Measurements from ENCODE around the gene HES4. TPM values are rescaled to one million over a fixed set of nuclear protein-coding genes. Genes with fewer than 3 reads are reported as not detected.

Gene HES4
- total RNA-seq, 1 donor from 2014 or later = 36.7 TPM

GRCh38 chr1:974687-975328 lies 25.1 kb downstream of the HES4 start:
- no peak for ATAC-seq
- DNase-seq (ENCODE audit: missing footprints) = no peak
- intact Hi-C loops (cut with DNase I) = no loop called here

GRCh38 chr1:974293-974640 lies 25.6 kb downstream of the HES4 start:
- intact Hi-C loops (cut with DNase I) = no loop called here
- ATAC-seq (no peak), DNase-seq (ENCODE audit: missing footprints) (no peak)

GRCh38 chr1:973459-974292 lies 26.2 kb downstream of the HES4 start:
- ATAC-seq (peak; percentile 11), DNase-seq (ENCODE audit: missing footprints) (no peak)

GRCh38 chr1:972726-973458 lies 27.0 kb downstream of the HES4 start:
- peak; percentile 64 for DNase-seq (ENCODE audit: missing footprints)
- peak; percentile 20 for ATAC-seq
- intact Hi-C loops (cut with DNase I) = no loop called here

More at GRCh38 chr1:973459-974292, 26.2 kb downstream of the HES4 start:
- intact Hi-C loops (cut with DNase I) = no loop called here

GRCh38 chr1:971751-972506 lies 28.0 kb downstream of the HES4 start:
- ATAC-seq (no peak), DNase-seq (ENCODE audit: missing footprints) (peak; percentile 55)
- intact Hi-C loops (cut with DNase I) = no loop called here

GRCh38 chr1:970973-971730 lies 28.7 kb downstream of the HES4 start:
- no peak for ATAC-seq
- intact Hi-C loops (cut with DNase I) = no loop called here
- no peak for DNase-seq (ENCODE audit: missing footprints)

- ATAC-seq (no peak), DNase-seq (ENCODE audit: missing footprints) (no peak)
- intact Hi-C loops (cut with DNase I) = no loop called here
Observed at GRCh38 chr1:970242-970972, 29.5 kb downstream of the HES4 start.

GRCh38 chr1:969260-969855 lies 30.5 kb downstream of the HES4 start:
- ATAC-seq (no peak), DNase-seq (ENCODE audit: missing footprints) (no peak)
- intact Hi-C loops (cut with DNase I) = no loop called here

GRCh38 chr1:967466-968343 lies 32.2 kb downstream of the HES4 start:
- intact Hi-C loops (cut with DNase I) = no loop called here
- ATAC-seq = no peak
- DNase-seq (ENCODE audit: missing footprints) = no peak

GRCh38 chr1:966704-967300 lies 33.1 kb downstream of the HES4 start:
- intact Hi-C loops (cut with DNase I) = no loop called here
- ATAC-seq = peak; percentile 55
- peak; percentile 85 for DNase-seq (ENCODE audit: missing footprints)

- intact Hi-C loops (cut with DNase I) = no loop called here
- DNase-seq (ENCODE audit: missing footprints) = no peak
- peak; percentile 18 for ATAC-seq
Observed at GRCh38 chr1:966135-966703, 33.7 kb downstream of the HES4 start, which contains the start of gene PLEKHN1. PLEKHN1 (plus strand) TSS chr1:966482; CDS start chr1:966532, 50 bp downstream.

- ATAC-seq (no peak), DNase-seq (ENCODE audit: missing footprints) (no peak)
- intact Hi-C loops (cut with DNase I) = no loop called here
Observed at GRCh38 chr1:965526-966134, 34.3 kb downstream of the HES4 start.

- DNase-seq (ENCODE audit: missing footprints) (no peak), ATAC-seq (no peak)
- intact Hi-C loops (cut with DNase I) = no loop called here
Observed at GRCh38 chr1:964691-965525, 35.0 kb downstream of the HES4 start.

- no peak for ATAC-seq
- intact Hi-C loops (cut with DNase I) = no loop called here
- no peak for DNase-seq (ENCODE audit: missing footprints)
Observed at GRCh38 chr1:963746-964525, 36.0 kb downstream of the HES4 start.

Data from Right ventricle myocardium inferior (tissue), 1 donor.